Mucosa of gallbladder (tissue), 1 donor: ENCODE results near the gene FRMPD4. TPM values are rescaled to one million over a fixed set of nuclear protein-coding genes. Genes with fewer than 3 reads are reported as not detected.

ENCODE experiments used
- DNase-seq: peaks from one replicate; pipeline ENCODE4 v3.0.0-alpha.2; 2020; ENCODE audit warnings: low spot score
- total RNA-seq: library from RNA; stranded (reverse); gene quantifications from one replicate; pipeline ENCODE4 v1.2.1, GENCODE V29; 2021
- donor health status: DM: no; HTN: no; CAD: no.

FRMPD4 gene
- total RNA-seq, 1 donor from 2014 or later, result 0.03 TPM

- DNase-seq, result no peak
Observed at GRCh38 chrX:12210971-12211370, 72.7 kb downstream of the FRMPD4 start.

GRCh38 chrX:12223650-12224049, 85.4 kb downstream of the FRMPD4 start:
- DNase-seq, result no peak

GRCh38 chrX:12225107-12225506, 86.8 kb downstream of the FRMPD4 start:
- DNase-seq, result no peak

- no peak for DNase-seq
Observed at GRCh38 chrX:12227412-12228041, 89.3 kb downstream of the FRMPD4 start.

GRCh38 chrX:12228862-12229261, 90.6 kb downstream of the FRMPD4 start:
- no peak for DNase-seq

GRCh38 chrX:12229986-12230385, 91.7 kb downstream of the FRMPD4 start:
- DNase-seq, result no peak

- no peak for DNase-seq
Observed at GRCh38 chrX:12234534-12235329, 96.5 kb downstream of the FRMPD4 start.

GRCh38 chrX:12236156-12236555, 97.9 kb downstream of the FRMPD4 start:
- no peak for DNase-seq

- no peak for DNase-seq
Observed at GRCh38 chrX:12237131-12237530, 98.9 kb downstream of the FRMPD4 start.

GRCh38 chrX:12237771-12238170, 99.5 kb downstream of the FRMPD4 start:
- no peak for DNase-seq

- DNase-seq, result no peak
Observed at GRCh38 chrX:12239356-12240082, 101.2 kb downstream of the FRMPD4 start.

GRCh38 chrX:12240491-12240890, 102.2 kb downstream of the FRMPD4 start:
- no peak for DNase-seq

- DNase-seq, result no peak
Observed at GRCh38 chrX:12241026-12241425, 102.8 kb downstream of the FRMPD4 start.

GRCh38 chrX:12245650-12246645, 107.7 kb downstream of the FRMPD4 start:
- no peak for DNase-seq

GRCh38 chrX:12249997-12250396, 111.7 kb downstream of the FRMPD4 start:
- DNase-seq, result no peak

- no peak for DNase-seq
Observed at GRCh38 chrX:12263211-12263610, 124.9 kb downstream of the FRMPD4 start.

- DNase-seq, result no peak
Observed at GRCh38 chrX:12269484-12269883, 131.2 kb downstream of the FRMPD4 start.

- no peak for DNase-seq
Observed at GRCh38 chrX:12278151-12278550, 139.9 kb downstream of the FRMPD4 start.

- no peak for DNase-seq
Observed at GRCh38 chrX:12282991-12283390, 144.7 kb downstream of the FRMPD4 start.

GRCh38 chrX:12292996-12293765, 154.9 kb downstream of the FRMPD4 start:
- DNase-seq, result no peak

GRCh38 chrX:12297353-12297752, 159.1 kb downstream of the FRMPD4 start:
- DNase-seq, result no peak
